SK-N-SH treated with all-trans-retinoic acid at 6 μM for 48 hours (cell line): ENCODE data around the gene KCTD2.

ENCODE experiments used
- ATAC-seq: fragments of 200-7000 bp; cut with Tn5 transposase; 3 replicates; pipeline ENCODE4 v1.9.1; 2020; ENCODE audit warnings: mild to moderate bottlenecking, moderate library complexity
- ARNTL ChIP-seq: fragments of 450-650 bp; formaldehyde crosslinking; IDR thresholded peaks from 2 replicates; pipeline ENCODE4 v1.5.0; 2020; ENCODE audit warnings: low read depth, mild to moderate bottlenecking, moderate library complexity, borderline replicate concordance
- BACH2 ChIP-seq: fragments of 250-450 bp; sonication (Bioruptor Pico); IDR thresholded peaks from 2 replicates; pipeline ENCODE4 v1.9.0; 2021; ENCODE audit warnings: mild to moderate bottlenecking, borderline replicate concordance
- CSDC2 ChIP-seq: fragments of 250-450 bp; sonication (Bioruptor Pico); IDR thresholded peaks from 2 replicates; pipeline ENCODE4 v1.5.0; 2020; ENCODE audit warnings: mild to moderate bottlenecking, moderate library complexity
- CSRNP3 ChIP-seq: fragments of 250-450 bp; sonication (Bioruptor Pico); IDR thresholded peaks from 2 replicates; pipeline ENCODE4 v1.5.1; 2021; ENCODE audit warnings: mild to moderate bottlenecking, moderate library complexity
- ISL1 ChIP-seq: fragments of 250-450 bp; sonication (Bioruptor Pico); IDR thresholded peaks from 2 replicates; pipeline ENCODE4 v2.1.2; 2022; ENCODE audit warnings: mild to moderate bottlenecking, moderate library complexity
- OSR1 ChIP-seq: fragments of 250-450 bp; sonication (Bioruptor Pico); IDR thresholded peaks from 2 replicates; pipeline ENCODE4 v1.8.0; 2022; ENCODE audit warnings: moderate library complexity, mild to moderate bottlenecking, inconsistent platforms
- PATZ1 ChIP-seq: fragments of 250-450 bp; sonication (Bioruptor Pico); IDR thresholded peaks from 2 replicates; pipeline ENCODE4 v1.8.0; 2020; ENCODE audit warnings: mild to moderate bottlenecking, moderate library complexity, borderline replicate concordance
- POU6F1 ChIP-seq: fragments of 250-450 bp; sonication (Bioruptor Pico); IDR thresholded peaks from 2 replicates; pipeline ENCODE4 v1.8.0; 2021; ENCODE audit warnings: low read depth, mild to moderate bottlenecking, moderate library complexity, borderline replicate concordance
- PPARA ChIP-seq: fragments of 250-450 bp; sonication (Bioruptor Pico); IDR thresholded peaks from 2 replicates; pipeline ENCODE4 v1.5.0; 2020; ENCODE audit warnings: mild to moderate bottlenecking, borderline replicate concordance
- RARB ChIP-seq: fragments of 250-450 bp; sonication (Bioruptor Pico); IDR thresholded peaks from 2 replicates; pipeline ENCODE4 v1.8.0; 2021; ENCODE audit warnings: mild to moderate bottlenecking, moderate library complexity
- SNAI2 ChIP-seq: fragments of 250-450 bp; sonication (Bioruptor Pico); IDR thresholded peaks from 2 replicates; pipeline ENCODE4 v1.5.0; 2020; ENCODE audit warnings: mild to moderate bottlenecking, moderate library complexity
- TCF4 ChIP-seq: fragments of 250-450 bp; sonication (Bioruptor Pico); IDR thresholded peaks from 2 replicates; pipeline ENCODE4 v1.8.0; 2021; ENCODE audit warnings: mild to moderate bottlenecking, moderate library complexity, borderline replicate concordance
- TOX ChIP-seq: fragments of 250-450 bp; sonication (Bioruptor Pico); IDR thresholded peaks from 2 replicates; pipeline ENCODE4 v1.8.0; 2021; ENCODE audit warnings: mild to moderate bottlenecking, moderate library complexity, borderline replicate concordance
- TSHZ2 ChIP-seq: fragments of 250-450 bp; sonication (Bioruptor Pico); IDR thresholded peaks from 2 replicates; pipeline ENCODE4 v1.5.0; 2020; ENCODE audit warnings: mild to moderate bottlenecking, moderate library complexity
- ZC3H10 ChIP-seq: fragments of 250-450 bp; sonication (Bioruptor Pico); IDR thresholded peaks from 2 replicates; pipeline ENCODE4 v1.5.1; 2021; ENCODE audit warnings: mild to moderate bottlenecking, moderate library complexity
- ZFP3 ChIP-seq: fragments of 250-450 bp; sonication (Bioruptor Pico); IDR thresholded peaks from 2 replicates; pipeline ENCODE4 v1.5.0; 2020; ENCODE audit warnings: mild to moderate bottlenecking, moderate library complexity
- ZNF565 ChIP-seq: fragments of 450-650 bp; formaldehyde crosslinking; conservative IDR thresholded peaks from 2 replicates; pipeline ENCODE4 v1.5.0; 2020; ENCODE audit warnings: low read depth, mild to moderate bottlenecking, moderate library complexity
- ZNF70 ChIP-seq: fragments of 450-650 bp; formaldehyde crosslinking; IDR thresholded peaks from 2 replicates; pipeline ENCODE4 v1.5.0; 2020; ENCODE audit warnings: mild to moderate bottlenecking, moderate library complexity
- ZNF8 ChIP-seq: fragments of 450-650 bp; formaldehyde crosslinking; IDR thresholded peaks from 2 replicates; pipeline ENCODE4 v1.5.0; 2020; ENCODE audit warnings: mild to moderate bottlenecking, moderate library complexity

The KCTD2 gene

GRCh38 chr17:75109407-75110233, 62.6 kb downstream of the KCTD2 start, which contains the start of gene ARMC7:
Gene ARMC7, plus strand, starts transcription at chr17:75109969. Its CDS starts 320 bp downstream, at chr17:75110289.
- TF ChIP-seq ZFP3 (CRISPR knock-in tag) (no peak; the same call in 1 of the 2 replicates), SNAI2 (CRISPR knock-in tag) (0 out of 2 replicates have a peak, but pooled peaks have one; percentile 41)
- TF ChIP-seq, all 23 proteins: peak for 1
- ATAC-seq = peak; percentile 83

- no peak for TF ChIP-seq ZNF565 (CRISPR knock-in tag)
- TF ChIP-seq PATZ1 (CRISPR knock-in tag) = no peak
- TF ChIP-seq TSHZ2 (CRISPR knock-in tag) = no peak
- no peak for TF ChIP-seq BACH2 (CRISPR knock-in tag)
- TF ChIP-seq TCF4 (CRISPR knock-in tag) = no peak
- no peak for TF ChIP-seq ZNF70 (CRISPR knock-in tag)
- no peak for TF ChIP-seq OSR1 (CRISPR knock-in tag)
- no peak for TF ChIP-seq ZFP3 (CRISPR knock-in tag)
- TF ChIP-seq CSRNP3 (CRISPR knock-in tag) = no peak
- TF ChIP-seq PPARA (CRISPR knock-in tag) = no peak
- no peak for TF ChIP-seq ZNF8 (CRISPR knock-in tag)
- TF ChIP-seq ISL1 = no peak
- peak; percentile 18 for ATAC-seq
Observed at GRCh38 chr17:75110234-75110937, 63.4 kb downstream of the KCTD2 start.

- ATAC-seq = no peak
- no peak for TF ChIP-seq PPARA (CRISPR knock-in tag)
- no peak for TF ChIP-seq CSRNP3 (CRISPR knock-in tag)
- no peak for TF ChIP-seq TCF4 (CRISPR knock-in tag)
- TF ChIP-seq ZC3H10 (CRISPR knock-in tag) = no peak
- TF ChIP-seq ZNF8 (CRISPR knock-in tag) = no peak
- TF ChIP-seq TOX (CRISPR knock-in tag) = no peak
Observed at GRCh38 chr17:75111777-75112335, 64.8 kb downstream of the KCTD2 start.

- TF ChIP-seq ARNTL (CRISPR knock-in tag) = no peak
- no peak for TF ChIP-seq SNAI2 (CRISPR knock-in tag)
- no peak for TF ChIP-seq POU6F1 (CRISPR knock-in tag)
- TF ChIP-seq ZNF70 (CRISPR knock-in tag) = no peak
- no peak for TF ChIP-seq ZC3H10 (CRISPR knock-in tag)
- no peak for TF ChIP-seq OSR1 (CRISPR knock-in tag)
- no peak for TF ChIP-seq ZFP3 (CRISPR knock-in tag)
- TF ChIP-seq ZNF8 (CRISPR knock-in tag) = no peak
- TF ChIP-seq CSDC2 (CRISPR knock-in tag) = no peak
- TF ChIP-seq RARB (CRISPR knock-in tag) = no peak
- TF ChIP-seq, all 23 proteins: peak for 0
- ATAC-seq = peak; percentile 76
Observed at GRCh38 chr17:75113798-75114551, 67.0 kb downstream of the KCTD2 start.
